ENCODE results near the gene VSIR.
A peak's percentile ranks its signal among the peaks of the same experiment; 100 is the strongest.

The VSIR gene

GRCh38 chr10:71727738-71728737, 45.3 kb downstream of the VSIR start:
- DNase-seq (ENCODE audit: low read depth, low spot score): peak; percentile 15

- no peak for DNase-seq (ENCODE audit: low read depth, low spot score)
Observed at GRCh38 chr10:71727105-71727737, 46.1 kb downstream of the VSIR start.

GRCh38 chr10:71726580-71727104, 46.7 kb downstream of the VSIR start:
- no peak for DNase-seq (ENCODE audit: low read depth, low spot score)

GRCh38 chr10:71725998-71726579, 47.2 kb downstream of the VSIR start:
- DNase-seq (ENCODE audit: low read depth, low spot score): peak; percentile 57

GRCh38 chr10:71725249-71725648, 48.1 kb downstream of the VSIR start:
- DNase-seq (ENCODE audit: low read depth, low spot score): no peak

- no peak for DNase-seq (ENCODE audit: low read depth, low spot score)
Observed at GRCh38 chr10:71724539-71724938, 48.8 kb downstream of the VSIR start.

- no peak for DNase-seq (ENCODE audit: low read depth, low spot score)
Observed at GRCh38 chr10:71723311-71723710, 50.0 kb downstream of the VSIR start.

- DNase-seq (ENCODE audit: low read depth, low spot score): no peak
Observed at GRCh38 chr10:71722849-71723248, 50.5 kb downstream of the VSIR start.

GRCh38 chr10:71721313-71721712, 52.0 kb downstream of the VSIR start:
- DNase-seq (ENCODE audit: low read depth, low spot score): no peak

- no peak for DNase-seq (ENCODE audit: low read depth, low spot score)
Observed at GRCh38 chr10:71720288-71720687, 53.0 kb downstream of the VSIR start.

GRCh38 chr10:71719464-71720201, 53.7 kb downstream of the VSIR start, which contains the start of gene C10orf105:
Gene C10orf105, minus strand, starts transcription at chr10:71719778. Its CDS starts 3,441 bp downstream, at chr10:71716337.
- no peak for DNase-seq (ENCODE audit: low read depth, low spot score)

GRCh38 chr10:71719042-71719441, 54.3 kb downstream of the VSIR start:
- DNase-seq (ENCODE audit: low read depth, low spot score): peak; percentile 11

GRCh38 chr10:71718165-71718698, 55.1 kb downstream of the VSIR start:
- DNase-seq (ENCODE audit: low read depth, low spot score): no peak

- no peak for DNase-seq (ENCODE audit: low read depth, low spot score)
Observed at GRCh38 chr10:71717551-71717951, 55.8 kb downstream of the VSIR start.

GRCh38 chr10:71717056-71717455, 56.3 kb downstream of the VSIR start:
- no peak for DNase-seq (ENCODE audit: low read depth, low spot score)

- DNase-seq (ENCODE audit: low read depth, low spot score): no peak
Observed at GRCh38 chr10:71716426-71716825, 56.9 kb downstream of the VSIR start.

- DNase-seq (ENCODE audit: low read depth, low spot score): no peak
Observed at GRCh38 chr10:71715860-71716259, 57.5 kb downstream of the VSIR start.

GRCh38 chr10:71715026-71715425, 58.3 kb downstream of the VSIR start:
- DNase-seq (ENCODE audit: low read depth, low spot score): no peak

GRCh38 chr10:71714592-71714991, 58.7 kb downstream of the VSIR start:
- no peak for DNase-seq (ENCODE audit: low read depth, low spot score)

GRCh38 chr10:71714031-71714410, 59.3 kb downstream of the VSIR start:
- no peak for DNase-seq (ENCODE audit: low read depth, low spot score)
